HG02642 (cell line): ENCODE data around the gene SELENOK.

Experiments
- ATAC-seq: cut with Tn5 transposase; IDR thresholded peaks from one replicate; pipeline ENCODE4 v1.9.1; 2021; ENCODE audit warnings: mild to moderate bottlenecking; ENCODE audit not compliant: unreplicated experiment, poor library complexity

Gene SELENOK

DNA sequence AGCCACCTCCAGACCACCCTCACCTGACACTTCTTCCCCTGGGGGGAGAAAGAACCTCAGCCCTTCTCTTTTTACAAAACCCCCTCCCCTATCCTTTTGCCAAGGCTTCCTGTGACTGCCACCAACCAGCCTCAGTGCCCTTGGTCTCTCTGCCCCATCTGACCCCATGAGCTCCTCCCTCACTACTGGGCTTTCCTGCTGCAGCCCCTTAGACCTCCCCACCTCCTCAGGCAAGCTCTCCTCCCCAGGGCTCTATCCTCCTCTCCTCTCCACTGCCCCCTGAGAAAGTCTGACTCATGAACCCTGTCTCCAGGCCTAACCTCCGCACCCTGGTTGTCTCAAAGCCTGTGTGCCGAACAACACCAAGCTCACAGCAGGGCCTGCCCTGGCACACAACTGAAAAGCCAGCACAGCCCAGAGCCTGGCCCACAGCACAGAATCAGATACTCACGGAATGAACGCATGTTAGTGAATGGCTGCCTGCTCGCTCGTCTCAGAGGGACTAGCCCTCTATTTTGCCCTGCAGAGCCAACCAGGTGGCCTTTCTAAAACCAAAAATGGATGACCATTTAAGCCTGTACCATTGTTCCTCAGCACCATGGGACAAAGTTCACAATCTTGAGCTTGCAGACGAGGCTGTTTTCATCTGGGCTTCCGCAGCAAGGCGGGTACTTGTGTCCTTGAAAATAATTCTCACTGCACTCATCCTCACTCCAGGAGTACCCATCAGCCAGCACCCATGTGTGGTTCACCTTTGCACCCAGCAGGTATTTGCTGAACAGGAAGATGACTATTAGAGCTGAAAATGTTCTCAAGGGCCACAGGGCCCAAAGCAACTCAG lies 47.2 kb downstream of the SELENOK start:
- ATAC-seq: peak; percentile 7

DNA sequence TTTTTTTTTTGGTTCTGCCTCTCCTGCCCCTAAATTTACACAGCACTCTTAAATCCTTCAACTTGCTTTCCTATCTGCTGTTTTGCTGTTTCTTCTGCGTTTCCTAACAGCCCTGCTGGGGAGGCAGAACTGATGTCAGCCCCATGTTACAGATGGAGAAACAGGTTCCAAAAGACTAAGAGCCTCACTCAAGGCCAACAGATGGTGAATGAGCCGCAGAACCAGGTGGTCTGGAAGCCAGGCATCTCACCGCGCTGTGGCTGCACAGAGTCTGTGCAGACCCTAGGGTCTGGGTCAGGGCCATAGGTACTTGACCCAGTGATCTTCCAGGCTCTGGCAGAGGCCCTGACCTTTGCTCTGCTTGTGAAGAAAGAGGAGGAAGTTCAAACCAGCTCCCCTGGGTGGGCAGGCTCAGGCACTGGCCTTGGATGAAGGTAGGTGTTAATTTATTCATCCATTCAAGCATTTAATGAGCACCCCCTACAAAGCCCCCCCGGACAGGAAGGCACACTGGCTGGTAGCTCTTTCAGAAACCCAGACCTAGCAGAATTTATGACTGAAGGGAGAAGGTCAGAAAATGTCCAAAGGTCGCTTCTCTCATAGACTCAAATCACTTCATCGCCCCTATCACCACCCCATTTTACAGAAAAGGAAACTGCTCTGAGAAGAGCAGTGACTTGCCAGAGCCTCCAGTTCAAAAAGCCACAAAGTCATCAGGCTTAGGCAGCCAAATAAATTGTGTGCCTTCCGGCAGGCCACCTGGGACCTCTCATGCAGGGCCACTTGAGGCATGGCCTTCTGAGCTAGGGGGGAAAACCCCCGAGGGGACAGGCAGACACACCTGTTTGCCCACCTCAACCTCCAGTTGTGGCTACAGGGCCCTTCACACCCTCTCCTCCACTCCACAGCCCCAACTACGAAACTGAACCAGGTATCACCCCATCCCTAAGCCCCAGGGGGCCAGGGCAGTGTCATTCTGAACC lies 48.2 kb downstream of the SELENOK start:
- ATAC-seq: peak; percentile 38

DNA sequence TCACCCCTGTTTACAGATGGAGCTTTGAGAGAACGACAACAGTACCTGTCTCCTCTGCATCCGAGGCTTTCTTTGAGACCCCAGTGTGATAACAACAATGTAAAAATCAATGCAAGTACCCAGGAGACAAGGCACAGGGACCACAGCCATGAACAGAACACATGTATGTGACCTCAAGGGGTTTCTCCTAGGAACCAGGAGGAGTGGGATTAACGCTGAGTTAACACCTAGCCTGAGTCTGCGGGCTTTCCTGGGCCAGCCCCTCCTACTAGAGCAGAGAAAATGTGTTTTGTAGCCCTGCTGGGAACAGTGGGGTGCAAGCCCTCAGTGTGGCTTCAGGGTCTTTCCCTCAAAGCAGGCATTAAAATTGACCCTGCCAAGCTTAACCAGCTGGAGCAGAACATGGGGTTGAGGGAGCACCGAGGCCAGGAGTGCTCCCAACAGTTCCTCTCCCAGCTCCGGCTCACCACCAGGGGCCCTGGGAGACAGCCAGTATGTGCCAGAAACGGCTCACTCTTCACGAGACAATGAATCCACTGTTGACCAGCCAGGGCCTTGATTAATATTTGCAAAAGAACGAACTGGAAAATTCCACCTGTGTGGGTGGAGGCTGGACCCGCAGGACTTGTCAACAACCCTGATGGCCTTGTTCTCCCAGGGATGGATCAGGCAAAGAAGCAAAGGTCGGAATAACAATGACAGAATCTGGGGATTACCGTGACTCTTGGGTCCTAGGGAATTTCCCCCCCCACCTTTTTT lies 49.0 kb downstream of the SELENOK start:
- ATAC-seq: no peak

GRCh38 chr3:53841296-53841695 lies 50.4 kb downstream of the SELENOK start:
- no peak for ATAC-seq

DNA sequence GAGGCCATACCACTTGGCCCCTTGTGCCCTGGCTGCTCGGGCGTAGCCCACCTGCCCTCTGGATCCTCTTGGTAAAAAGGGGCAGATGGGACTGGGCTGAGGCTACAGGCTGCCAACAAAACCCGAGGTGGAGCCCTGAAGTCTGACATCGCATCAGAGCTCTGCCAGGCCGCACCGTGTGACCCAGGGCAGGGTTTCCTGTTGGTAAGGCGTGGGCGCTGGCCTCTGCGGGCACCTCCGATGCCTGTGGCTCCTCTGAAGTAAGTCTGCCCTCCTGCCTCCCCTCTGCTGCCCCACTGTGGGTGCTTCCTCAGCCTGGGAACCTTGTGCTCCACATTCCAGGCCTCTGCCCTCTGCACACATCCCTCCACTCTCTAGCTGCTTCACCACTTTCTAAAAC lies 54.3 kb downstream of the SELENOK start:
- ATAC-seq: no peak

DNA sequence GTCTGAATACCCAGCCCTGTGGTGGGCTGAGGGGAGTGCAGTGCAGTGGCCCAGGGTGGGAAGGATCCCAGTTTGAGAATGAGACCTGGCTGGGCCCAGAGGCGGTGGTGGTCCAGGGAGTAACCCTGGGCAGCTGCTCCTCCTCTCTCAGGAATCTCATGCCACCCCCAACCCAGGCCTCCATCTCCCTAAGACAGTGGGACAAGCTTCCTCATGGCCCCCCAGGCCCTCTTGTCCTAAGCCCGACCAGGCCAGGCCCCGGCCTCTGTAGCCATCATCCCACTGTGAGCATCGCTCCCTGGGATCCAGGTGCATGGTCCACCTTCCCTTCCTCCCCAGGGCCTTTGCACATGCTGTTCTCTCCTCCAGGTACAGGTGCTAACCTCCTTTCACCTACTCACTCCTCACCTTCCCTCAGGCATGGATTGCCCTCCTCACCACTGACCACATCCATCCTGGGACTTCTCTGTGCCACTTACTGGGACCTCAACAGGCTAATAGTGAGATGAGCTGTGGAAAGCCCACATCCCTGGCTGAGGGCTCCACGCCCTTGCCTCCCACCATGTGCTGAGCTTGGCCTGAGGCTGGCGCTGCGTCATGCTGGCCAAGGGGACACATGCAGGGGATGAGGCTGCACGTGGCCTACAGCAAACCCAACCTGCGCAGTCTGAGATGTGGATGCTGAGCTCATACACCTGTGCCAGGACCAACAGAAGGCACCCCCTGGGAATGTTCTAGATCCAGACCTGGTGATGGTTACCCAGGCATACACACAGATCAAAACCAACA lies 55.4 kb downstream of the SELENOK start:
- ATAC-seq: no peak

- no peak for ATAC-seq
These were observed 56.4 kb downstream of the SELENOK start for GRCh38 chr3:53835257-53835656.

GRCh38 chr3:53834429-53835095 lies 57.1 kb downstream of the SELENOK start:
- ATAC-seq: no peak
